Chondrocyte (in vitro differentiated cells): ENCODE results near the gene SND1. TPM values are rescaled to one million over a fixed set of nuclear protein-coding genes. Genes with fewer than 3 reads are reported as not detected.
A peak's percentile ranks its signal among the peaks of the same experiment; 100 is the strongest.

Source experiments
- DNase-seq: peaks from one replicate; pipeline ENCODE4 v3.0.0; 2021; ENCODE audit warnings: mixed read lengths, low spot score
- H3K27ac Mint-ChIP-seq: one replicate; pipeline ENCODE4 v1.8.0; 2021; ENCODE audit warnings: mild to moderate bottlenecking, moderate library complexity, mixed read lengths; ENCODE audit not compliant: unreplicated experiment
- H3K27me3 Mint-ChIP-seq: 2 replicates; pipeline ENCODE4 v1.8.0; 2021; ENCODE audit warnings: low read depth, mixed read lengths
- H3K36me3 Mint-ChIP-seq: 2 replicates; pipeline ENCODE4 v1.8.0; 2021; ENCODE audit warnings: low read depth, mixed read lengths
- H3K4me1 Mint-ChIP-seq: 2 replicates; pipeline ENCODE4 v1.8.0; 2021; ENCODE audit warnings: low read depth, mild to moderate bottlenecking, mixed read lengths
- H3K4me3 Mint-ChIP-seq: one replicate; pipeline ENCODE4 v1.8.0; 2021; ENCODE audit warnings: mild to moderate bottlenecking, moderate library complexity, mixed read lengths; ENCODE audit not compliant: unreplicated experiment
- H3K9me3 Mint-ChIP-seq: 2 replicates; pipeline ENCODE4 v1.8.0; 2021; ENCODE audit warnings: low read depth, mixed read lengths
- CTCF ChIP-seq: fragments of 200-600 bp; sonication (generic); IDR thresholded peaks from 2 replicates; pipeline ENCODE4 v1.5.0; 2021; ENCODE audit warnings: antibody characterized with exemption, mild to moderate bottlenecking, moderate library complexity
- total RNA-seq: library from RNA; stranded (reverse); gene quantifications from 3 replicates; pipeline ENCODE4 v1.2.1, GENCODE V29; 2021

SND1 gene
- total RNA-seq, 1 donor from 2014 or later = 229 TPM

- Mint-ChIP-seq H3K4me1 (peaks cover 47% of the 10 kb centered on the region), H3K4me3 (no peak overlapping the region), H3K9me3 (no peaks in the 10 kb centered on the region), H3K27me3 (no peaks in the 10 kb centered on the region), H3K27ac (no peak overlapping the region), H3K36me3 (peaks cover 6% of the 10 kb centered on the region)
- no peak for TF ChIP-seq CTCF
- no peak for DNase-seq
Observed at GRCh38 chr7:127807829-127808228, 155.8 kb downstream of the SND1 start.

- Mint-ChIP-seq H3K9me3 (no peaks in the 10 kb centered on the region), H3K4me1 (peaks cover 62% of the 10 kb centered on the region)
- no peak for DNase-seq
Observed at GRCh38 chr7:127809261-127809702, 157.3 kb downstream of the SND1 start.

GRCh38 chr7:127810113-127810512 lies 158.1 kb downstream of the SND1 start:
- Mint-ChIP-seq H3K36me3 (peaks cover 6% of the 10 kb centered on the region), H3K27ac (no peak overlapping the region), H3K27me3 (no peaks in the 10 kb centered on the region), H3K4me3 (no peak overlapping the region), H3K4me1 (peaks cover 70% of the 10 kb centered on the region), H3K9me3 (no peaks in the 10 kb centered on the region)
- TF ChIP-seq CTCF = no peak
- no peak for DNase-seq

More at GRCh38 chr7:127809261-127809702, 157.3 kb downstream of the SND1 start:
- Mint-ChIP-seq H3K36me3 (peaks cover 6% of the 10 kb centered on the region), H3K4me3 (no peak overlapping the region), H3K27me3 (no peaks in the 10 kb centered on the region), H3K27ac (peak overlapping the region; percentile 35)
- no peak for TF ChIP-seq CTCF

GRCh38 chr7:127810696-127811660 lies 159.0 kb downstream of the SND1 start:
- peaks cover 70% of the 10 kb centered on the region for H3K4me1 Mint-ChIP-seq
- H3K27ac Mint-ChIP-seq = no peak overlapping the region
- no peaks in the 10 kb centered on the region for H3K9me3 Mint-ChIP-seq
- peaks cover 6% of the 10 kb centered on the region for H3K36me3 Mint-ChIP-seq
- no peaks in the 10 kb centered on the region for H3K27me3 Mint-ChIP-seq
- no peak for TF ChIP-seq CTCF
- H3K4me3 Mint-ChIP-seq = no peak overlapping the region
- no peak for DNase-seq

GRCh38 chr7:127812540-127812939 lies 160.5 kb downstream of the SND1 start:
- Mint-ChIP-seq H3K4me3 (no peak overlapping the region), H3K27ac (no peak overlapping the region), H3K4me1 (peaks cover 65% of the 10 kb centered on the region), H3K27me3 (no peaks in the 10 kb centered on the region), H3K9me3 (no peaks in the 10 kb centered on the region), H3K36me3 (peaks cover 3% of the 10 kb centered on the region)
- TF ChIP-seq CTCF = no peak
- DNase-seq = no peak
